GM12864 (cell line): Measurements from ENCODE around the gene ADCY1.

ENCODE experiments used
- DNase-seq: peaks from one replicate; pipeline ENCODE4 v3.0.0-alpha.2; 2011; ENCODE audit warnings: low read depth
- H3K4me3 ChIP-seq: 2 replicates; pipeline ENCODE4 v1.5.1; 2011; ENCODE audit warnings: mild to moderate bottlenecking, low read depth, low read length, control low read depth
- TF ChIP-seq, protein P1 (sequence below): IDR thresholded peaks from 2 replicates; pipeline ENCODE4 v1.5.1; 2011; ENCODE audit warnings: low read depth, mild to moderate bottlenecking, moderate library complexity, low read length, control low read depth, inconsistent platforms; ENCODE audit errors: missing control alignments

ADCY1 gene

DNA sequence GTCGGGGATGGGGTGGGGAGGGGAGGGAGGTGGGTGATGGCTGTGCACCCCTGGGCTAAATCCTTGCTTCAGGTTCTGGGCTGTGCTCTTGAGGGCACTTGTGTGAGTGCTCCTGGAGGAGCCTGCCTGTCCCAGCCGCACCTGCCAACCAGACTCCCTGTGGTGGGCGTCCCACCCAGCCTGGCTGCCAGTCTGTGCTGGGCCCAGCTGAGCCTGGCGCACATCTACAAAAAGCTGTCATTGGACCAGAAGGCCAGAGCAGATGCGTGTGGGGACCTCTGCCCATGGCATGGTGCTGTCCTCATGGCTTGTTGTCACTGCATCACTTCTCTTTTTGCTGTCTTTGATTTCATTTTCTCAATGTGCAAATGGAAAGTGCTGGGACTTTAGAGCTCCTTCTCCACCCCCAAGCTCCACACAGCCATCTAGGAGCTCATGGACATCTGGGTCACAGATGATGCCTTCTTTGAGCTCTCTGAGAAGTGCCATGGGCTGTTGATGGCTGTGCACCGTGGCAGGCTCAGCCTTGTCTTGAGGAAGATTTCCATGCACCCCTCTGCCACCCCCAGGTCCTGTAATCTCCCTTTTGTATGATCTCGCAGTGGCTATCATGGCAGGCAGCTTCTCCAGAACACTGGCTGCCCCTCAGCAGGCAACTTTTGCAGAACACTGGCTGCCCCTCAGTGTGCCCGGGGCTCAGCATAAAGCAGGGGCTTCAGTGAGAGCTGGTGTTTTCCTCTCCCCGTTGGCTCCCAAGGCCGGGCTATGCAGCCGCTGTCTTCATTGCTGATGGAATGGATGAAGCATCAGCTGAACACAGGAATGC, 83.9 kb downstream of the ADCY1 start:
- H3K4me3 ChIP-seq: no peak overlapping the region
- no peak for DNase-seq
- TF ChIP-seq, protein P1, sequence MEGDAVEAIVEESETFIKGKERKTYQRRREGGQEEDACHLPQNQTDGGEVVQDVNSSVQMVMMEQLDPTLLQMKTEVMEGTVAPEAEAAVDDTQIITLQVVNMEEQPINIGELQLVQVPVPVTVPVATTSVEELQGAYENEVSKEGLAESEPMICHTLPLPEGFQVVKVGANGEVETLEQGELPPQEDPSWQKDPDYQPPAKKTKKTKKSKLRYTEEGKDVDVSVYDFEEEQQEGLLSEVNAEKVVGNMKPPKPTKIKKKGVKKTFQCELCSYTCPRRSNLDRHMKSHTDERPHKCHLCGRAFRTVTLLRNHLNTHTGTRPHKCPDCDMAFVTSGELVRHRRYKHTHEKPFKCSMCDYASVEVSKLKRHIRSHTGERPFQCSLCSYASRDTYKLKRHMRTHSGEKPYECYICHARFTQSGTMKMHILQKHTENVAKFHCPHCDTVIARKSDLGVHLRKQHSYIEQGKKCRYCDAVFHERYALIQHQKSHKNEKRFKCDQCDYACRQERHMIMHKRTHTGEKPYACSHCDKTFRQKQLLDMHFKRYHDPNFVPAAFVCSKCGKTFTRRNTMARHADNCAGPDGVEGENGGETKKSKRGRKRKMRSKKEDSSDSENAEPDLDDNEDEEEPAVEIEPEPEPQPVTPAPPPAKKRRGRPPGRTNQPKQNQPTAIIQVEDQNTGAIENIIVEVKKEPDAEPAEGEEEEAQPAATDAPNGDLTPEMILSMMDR: no peak

DNA sequence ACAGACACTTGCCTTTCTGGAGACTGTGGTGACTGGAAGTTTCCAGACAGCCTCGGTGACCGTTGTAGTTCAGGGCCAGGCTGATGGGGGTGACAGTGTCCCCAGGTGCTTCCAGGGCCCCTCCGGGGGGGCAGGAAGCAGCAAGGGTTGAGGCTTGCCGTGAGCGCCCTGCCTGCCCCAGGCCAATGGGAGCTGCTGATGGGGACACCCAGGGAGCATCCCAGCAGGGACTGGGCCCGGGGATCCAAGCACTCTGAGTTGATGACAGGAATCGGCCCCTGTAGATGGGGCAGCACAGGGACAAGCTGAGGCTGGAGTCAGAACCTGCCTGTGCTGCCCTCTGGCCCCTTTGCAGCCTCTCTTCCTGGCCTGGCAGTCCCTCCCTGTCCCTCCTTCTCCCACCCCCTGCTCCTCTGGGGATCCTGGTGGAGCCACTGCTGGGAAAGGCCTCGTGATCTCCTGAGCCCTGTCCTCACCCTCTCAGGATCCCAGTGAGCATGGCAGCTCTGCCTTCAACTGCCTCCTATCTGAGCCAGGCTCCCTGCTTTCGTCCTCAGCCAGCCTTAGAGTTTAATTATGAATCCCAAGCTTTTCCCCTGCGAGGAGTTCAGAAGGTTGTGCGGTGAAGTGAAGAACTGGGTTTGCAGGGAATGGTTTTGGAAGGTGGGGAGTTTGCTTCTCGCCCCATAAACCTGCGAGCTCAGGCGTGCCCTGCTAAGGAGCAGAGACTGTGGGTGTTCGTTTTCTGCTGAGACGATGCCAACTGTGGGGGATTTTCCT, 84.7 kb downstream of the ADCY1 start:
- no peak for DNase-seq
- TF ChIP-seq, protein P1: no peak
- no peak overlapping the region for H3K4me3 ChIP-seq

DNA sequence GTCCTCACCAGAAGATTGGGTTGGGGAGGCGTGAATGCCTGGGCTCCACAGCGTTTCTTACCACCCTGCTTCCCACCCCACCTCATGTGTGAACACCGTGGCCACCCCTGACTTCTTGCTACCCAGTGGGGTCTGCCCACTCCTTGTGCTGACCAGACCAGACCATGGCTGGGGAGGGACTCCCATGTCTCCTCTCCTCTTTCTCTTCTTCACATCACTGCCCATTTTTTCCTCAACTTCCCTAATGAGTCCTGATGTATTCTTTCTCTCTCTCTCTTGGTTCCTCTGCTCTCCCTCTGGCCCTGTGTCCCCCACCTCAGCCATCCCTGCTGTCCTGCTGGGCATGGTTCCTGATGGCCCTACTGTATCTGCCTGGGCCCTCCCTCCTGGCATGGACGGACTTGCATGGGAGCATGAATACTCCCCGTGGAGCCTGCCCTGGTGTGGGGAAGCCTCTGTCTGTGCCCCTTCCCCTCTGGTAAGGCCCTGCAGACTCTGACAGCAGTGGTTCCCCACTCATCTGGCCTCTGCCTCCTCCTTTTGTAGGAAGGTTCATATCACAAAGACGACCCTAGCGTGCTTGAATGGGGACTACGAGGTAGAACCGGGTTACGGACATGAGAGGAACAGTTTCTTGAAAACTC, 85.5 kb downstream of the ADCY1 start:
- H3K4me3 ChIP-seq: no peak overlapping the region
- TF ChIP-seq, protein P1: no peak
- DNase-seq: no peak

DNA sequence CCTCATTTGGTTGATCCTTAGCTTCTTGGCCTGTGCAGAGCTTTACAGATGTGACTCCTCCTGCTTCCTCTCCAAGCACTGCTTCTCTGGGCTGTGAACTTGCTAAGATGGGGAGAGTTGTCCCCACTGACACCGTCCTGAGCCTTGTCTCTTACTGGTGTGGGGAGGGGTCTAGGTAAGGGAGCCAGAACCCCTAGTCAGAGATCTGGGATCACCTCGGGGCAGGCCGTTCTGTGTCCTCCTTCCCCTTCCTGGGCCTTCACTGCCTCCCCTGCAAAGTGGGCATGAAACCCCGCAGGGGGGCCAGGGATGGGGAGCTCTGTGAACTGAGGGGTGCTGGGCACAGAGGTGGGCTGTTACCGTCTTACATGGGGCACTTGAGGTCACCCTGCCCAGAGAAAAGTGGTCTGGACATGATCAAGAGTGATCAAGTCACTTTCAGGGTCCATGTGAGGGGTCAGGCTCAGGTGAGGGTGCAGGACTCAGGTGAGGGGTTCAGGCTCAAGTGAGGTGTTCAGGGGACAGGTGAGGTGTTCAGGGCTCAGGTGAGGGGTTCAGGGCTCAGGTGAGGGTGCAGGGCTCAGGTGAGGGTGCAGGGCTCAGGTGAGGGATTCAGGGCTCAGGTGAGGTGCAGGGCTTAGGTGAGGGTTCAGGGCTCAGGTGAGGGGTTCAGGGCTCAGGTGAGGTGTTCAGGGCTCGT, 86.2 kb downstream of the ADCY1 start:
- no peak for DNase-seq
- no peak overlapping the region for H3K4me3 ChIP-seq
- TF ChIP-seq, protein P1: no peak

DNA sequence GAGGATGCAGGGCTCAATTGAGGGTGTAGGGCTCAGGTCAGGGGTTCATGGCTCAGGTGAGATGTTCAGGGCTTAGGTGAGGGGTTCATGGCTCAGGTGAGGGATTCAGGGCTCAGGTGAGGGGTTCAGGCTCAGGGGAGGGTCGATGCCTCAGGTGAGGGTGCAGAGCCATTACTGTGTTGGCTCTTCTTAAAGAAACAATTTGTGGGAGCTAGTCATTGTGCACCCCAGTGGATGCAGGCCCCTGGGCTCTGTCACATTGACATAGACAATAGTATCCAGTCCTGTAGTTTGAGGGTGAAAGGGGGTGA, 86.7 kb downstream of the ADCY1 start:
- no peak overlapping the region for H3K4me3 ChIP-seq
- TF ChIP-seq, protein P1: no peak
- no peak for DNase-seq

DNA sequence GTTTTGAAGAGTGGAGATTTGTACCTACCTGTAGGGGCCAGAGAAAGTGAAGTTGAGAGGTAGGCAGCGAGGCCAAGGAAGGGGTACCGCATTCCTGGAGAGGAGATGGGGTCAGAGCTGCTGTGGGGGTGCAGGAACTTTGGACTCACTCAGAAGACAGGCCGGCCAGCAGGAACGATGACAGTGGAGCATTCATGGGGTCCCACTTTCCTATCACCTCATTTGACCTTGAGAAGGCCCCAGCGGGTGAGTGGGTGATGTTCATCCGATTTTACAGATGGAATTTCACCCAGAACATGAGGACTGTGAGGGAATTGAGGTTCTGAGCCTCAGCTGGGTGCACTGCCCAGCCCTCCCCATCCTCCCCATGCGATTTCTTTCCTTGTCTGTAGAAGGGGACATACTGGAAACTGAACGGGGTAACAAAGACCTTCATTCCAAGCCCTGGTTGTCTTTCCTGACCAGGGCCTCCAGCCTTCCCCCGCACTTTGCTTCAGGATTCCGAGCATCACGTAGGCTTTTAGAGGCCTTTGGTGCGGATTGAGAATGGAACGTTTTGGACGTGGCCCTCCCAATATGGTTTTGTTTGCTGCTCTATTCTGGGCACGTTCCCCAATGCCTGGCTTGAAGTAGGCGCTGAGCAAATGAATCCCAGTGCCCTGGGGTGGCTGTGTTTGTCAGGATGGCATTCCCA, 87.3 kb downstream of the ADCY1 start:
- H3K4me3 ChIP-seq: no peak overlapping the region
- DNase-seq: no peak

More for the DNA sequence above, 87.3 kb downstream of the ADCY1 start:
- TF ChIP-seq, protein P1: no peak
